DND-41 (cell line): ENCODE results near the gene PDC.

Source experiments
- ATAC-seq: fragments of 200-7000 bp; cut with Tn5 transposase; 3 replicates; pipeline ENCODE4 v1.9.1; 2021; ENCODE audit warnings: low read depth; ENCODE audit not compliant: insufficient read depth
- DNase-seq: peaks from one replicate; pipeline ENCODE4 v3.0.0-alpha.2; 2020
- H2AFZ ChIP-seq: 2 replicates; pipeline ENCODE4 v1.6.0; 2012; ENCODE audit warnings: low read depth, low read length
- H3K27ac ChIP-seq: 2 replicates; pipeline ENCODE4 v1.5.1; 2012; ENCODE audit warnings: low read length, inconsistent platforms
- H3K27me3 ChIP-seq: fragments of 200-600 bp; sonication (generic); 2 replicates; pipeline ENCODE4 v1.6.0; 2012; ENCODE audit warnings: low read length, mild to moderate bottlenecking, inconsistent platforms; ENCODE audit not compliant: insufficient read depth, poor library complexity
- H3K36me3 ChIP-seq: 2 replicates; pipeline ENCODE4 v1.5.1; 2012; ENCODE audit warnings: low read length, inconsistent platforms; ENCODE audit not compliant: insufficient read depth
- H3K4me1 ChIP-seq: 2 replicates; pipeline ENCODE4 v1.5.1; 2012; ENCODE audit warnings: mild to moderate bottlenecking, low read length; ENCODE audit not compliant: insufficient read depth
- H3K4me2 ChIP-seq: 2 replicates; pipeline ENCODE4 v1.6.0; 2012; ENCODE audit warnings: mild to moderate bottlenecking, moderate library complexity, low read length, inconsistent platforms; ENCODE audit not compliant: insufficient read depth
- H3K4me3 ChIP-seq, 2 experiments: fragments of 200-600 bp in 1 of 2; shearing (Covaris generic) in 1 of 2; 2 replicates each; pipeline ENCODE4 v1.5.1; 2012 to 2016; ENCODE audit warnings: inconsistent platforms in 2 of 2, low read length in 2 of 2, mild to moderate bottlenecking in 2 of 2, low read depth in 1 of 2, moderate library complexity in 1 of 2
- H3K79me2 ChIP-seq: 2 replicates; pipeline ENCODE4 v1.6.0; 2012; ENCODE audit warnings: low read length, inconsistent platforms; ENCODE audit not compliant: insufficient read depth
- H3K9ac ChIP-seq: 2 replicates; pipeline ENCODE4 v1.6.0; 2012; ENCODE audit warnings: low read depth, mild to moderate bottlenecking, inconsistent platforms, low read length, moderate library complexity
- H3K9me3 ChIP-seq: 2 replicates; pipeline ENCODE4 v1.5.1; 2012; ENCODE audit warnings: low read length, moderate library complexity, mild to moderate bottlenecking, inconsistent platforms; ENCODE audit not compliant: insufficient read depth, severe bottlenecking
- H4K20me1 ChIP-seq: 2 replicates; pipeline ENCODE4 v1.6.0; 2012; ENCODE audit warnings: low read length; ENCODE audit not compliant: insufficient read depth
- CTCF ChIP-seq: IDR thresholded peaks from 2 replicates; pipeline ENCODE4 v1.5.1; 2012; ENCODE audit warnings: borderline replicate concordance, low read length, moderate library complexity, mild to moderate bottlenecking; ENCODE audit not compliant: poor library complexity, severe bottlenecking; ENCODE audit errors: extremely low read depth
- EZH2 ChIP-seq: IDR thresholded peaks from 3 replicates; pipeline ENCODE4 v1.6.1; 2012; ENCODE audit warnings: borderline replicate concordance, low read depth, mild to moderate bottlenecking, moderate library complexity, low read length, inconsistent platforms; ENCODE audit not compliant: severe bottlenecking

PDC gene

GRCh38 chr1:186496171-186496851 is 35.4 kb upstream of the PDC start:
- Histone ChIP-seq H3K9ac (no peak overlapping the region), H3K4me2 (no peak overlapping the region), H3K27ac (no peak overlapping the region), H3K27me3 (no peaks in the 10 kb centered on the region), H3K9me3 (no peaks in the 10 kb centered on the region), H4K20me1 (no peaks in the 10 kb centered on the region), H3K4me1 (no peaks in the 10 kb centered on the region), H3K4me3 (no peak overlapping the region), H3K79me2 (no peaks in the 10 kb centered on the region), H3K36me3 (no peaks in the 10 kb centered on the region), H2AFZ (no peak overlapping the region)
- TF ChIP-seq CTCF (no peak), EZH2 (no peak)
- DNase-seq: no peak
- no peak for ATAC-seq

- Histone ChIP-seq H3K4me3 (no peak overlapping the region), H3K4me2 (no peak overlapping the region), H2AFZ (no peak overlapping the region), H3K27ac (no peak overlapping the region), H4K20me1 (no peaks in the 10 kb centered on the region), H3K4me1 (no peaks in the 10 kb centered on the region), H3K9me3 (no peaks in the 10 kb centered on the region), H3K9ac (no peak overlapping the region), H3K79me2 (no peaks in the 10 kb centered on the region), H3K36me3 (no peaks in the 10 kb centered on the region), H3K27me3 (no peaks in the 10 kb centered on the region)
- no peak for DNase-seq
- ATAC-seq: no peak
- TF ChIP-seq CTCF: no peak
- TF ChIP-seq EZH2: no peak
These were observed 33.9 kb upstream of the PDC start for GRCh38 chr1:186494832-186495271.

- no peaks in the 10 kb centered on the region for H3K27me3 ChIP-seq
- H4K20me1 ChIP-seq: no peaks in the 10 kb centered on the region
- no peak overlapping the region for H2AFZ ChIP-seq
- H3K9ac ChIP-seq: no peak overlapping the region
- H3K4me1 ChIP-seq: no peaks in the 10 kb centered on the region
- H3K36me3 ChIP-seq: no peaks in the 10 kb centered on the region
- TF ChIP-seq CTCF: no peak
- TF ChIP-seq EZH2: no peak
- no peaks in the 10 kb centered on the region for H3K9me3 ChIP-seq
- H3K79me2 ChIP-seq: no peaks in the 10 kb centered on the region
- no peak overlapping the region for H3K4me2 ChIP-seq
- H3K4me3 ChIP-seq: no peak overlapping the region
- no peak overlapping the region for H3K27ac ChIP-seq
- DNase-seq (no peak), ATAC-seq (no peak)
These were observed 31.8 kb upstream of the PDC start for GRCh38 chr1:186492531-186493291.
